H9 (cell line): ENCODE measurements around the gene PCID2. TPM values are rescaled to one million over a fixed set of nuclear protein-coding genes. Genes with fewer than 3 reads are reported as not detected.
A peak's percentile ranks its signal among the peaks of the same experiment; 100 is the strongest.

Experiments
- DNase-seq: peaks from one replicate; pipeline ENCODE4 v3.0.0-alpha.2; 2017
- H2AFZ ChIP-seq: one replicate; pipeline ENCODE4 v1.6.1; 2013; ENCODE audit warnings: mild to moderate bottlenecking, low read length, control low read depth, moderate library complexity
- H2AK5ac ChIP-seq: 2 replicates; pipeline ENCODE4 v1.6.1; 2013; ENCODE audit warnings: low read length, control low read depth, mixed read lengths; ENCODE audit not compliant: insufficient read length
- H2BK120ac ChIP-seq: one replicate; pipeline ENCODE4 v1.6.1; 2013; ENCODE audit warnings: low read depth, mild to moderate bottlenecking, low read length, control low read depth, inconsistent platforms; ENCODE audit not compliant: poor library complexity, severe bottlenecking
- H2BK12ac ChIP-seq: 2 replicates; pipeline ENCODE4 v1.6.1; 2013; ENCODE audit warnings: low read length, control low read depth, mixed read lengths, low read depth; ENCODE audit not compliant: insufficient read length
- H2BK15ac ChIP-seq: 2 replicates; pipeline ENCODE4 v1.6.1; 2013; ENCODE audit warnings: low read depth, low read length, control low read depth
- H2BK20ac ChIP-seq: one replicate; pipeline ENCODE4 v1.6.1; 2013; ENCODE audit warnings: low read depth, mild to moderate bottlenecking, low read length, control low read depth, inconsistent platforms; ENCODE audit not compliant: poor library complexity, severe bottlenecking
- H2BK5ac ChIP-seq: 2 replicates; pipeline ENCODE4 v1.6.1; 2013; ENCODE audit warnings: low read length, control low read depth, mixed read lengths; ENCODE audit not compliant: insufficient read length
- H3K14ac ChIP-seq: 2 replicates; pipeline ENCODE4 v1.6.1; 2013; ENCODE audit warnings: low read length, control low read depth; ENCODE audit not compliant: insufficient read depth
- H3K18ac ChIP-seq: 2 replicates; pipeline ENCODE4 v1.6.1; 2013; ENCODE audit warnings: low read depth, mild to moderate bottlenecking, mixed read lengths, low read length, control low read depth; ENCODE audit not compliant: insufficient read length
- H3K23ac ChIP-seq: 2 replicates; pipeline ENCODE4 v1.6.1; 2013; ENCODE audit warnings: low read length, control low read depth, mixed read lengths, low read depth; ENCODE audit not compliant: insufficient read length
- H3K23me2 ChIP-seq: 2 replicates; pipeline ENCODE4 v1.6.1; 2013; ENCODE audit warnings: low read depth, mild to moderate bottlenecking, mixed read lengths, low read length, control low read depth; ENCODE audit not compliant: insufficient read length, poor library complexity, severe bottlenecking
- H3K27ac ChIP-seq: 2 replicates; pipeline ENCODE4 v1.5.1; 2013; ENCODE audit warnings: low read length, control low read depth, mixed read lengths, low read depth; ENCODE audit not compliant: insufficient read length
- H3K27me3 ChIP-seq: 2 replicates; pipeline ENCODE4 v1.6.1; 2013; ENCODE audit warnings: low read length, control low read depth, inconsistent platforms; ENCODE audit not compliant: insufficient read depth
- H3K4ac ChIP-seq: 2 replicates; pipeline ENCODE4 v1.6.1; 2013; ENCODE audit warnings: low read depth, mild to moderate bottlenecking, control low read depth, inconsistent platforms, low read length, moderate library complexity
- H3K4me1 ChIP-seq: 2 replicates; pipeline ENCODE4 v1.6.1; 2013; ENCODE audit warnings: low read length, control low read depth, inconsistent platforms; ENCODE audit not compliant: insufficient read depth
- H3K4me2 ChIP-seq: 2 replicates; pipeline ENCODE4 v1.6.1; 2013; ENCODE audit warnings: low read length, control low read depth, mixed read lengths; ENCODE audit not compliant: insufficient read length, insufficient read depth
- H3K56ac ChIP-seq: 2 replicates; pipeline ENCODE4 v1.6.1; 2013; ENCODE audit warnings: low read depth, mild to moderate bottlenecking, mixed read lengths, low read length, control low read depth; ENCODE audit not compliant: insufficient read length
- H3K79me1 ChIP-seq: 2 replicates; pipeline ENCODE4 v1.6.1; 2013; ENCODE audit warnings: low read depth, mild to moderate bottlenecking, moderate library complexity, low read length, control low read depth, inconsistent platforms; ENCODE audit not compliant: insufficient read depth, poor library complexity, severe bottlenecking
- H3K79me2 ChIP-seq: 2 replicates; pipeline ENCODE4 v1.6.1; 2013; ENCODE audit warnings: low read length, control low read depth, inconsistent platforms; ENCODE audit not compliant: insufficient read depth
- H3K9ac ChIP-seq: 2 replicates; pipeline ENCODE4 v1.6.1; 2013; ENCODE audit warnings: low read length, control low read depth, mixed read lengths; ENCODE audit not compliant: insufficient read length; ENCODE audit errors: extremely low read depth
- H3K9me3 ChIP-seq: one replicate; pipeline ENCODE4 v1.6.1; 2013; ENCODE audit warnings: low read depth, low read length, inconsistent platforms; ENCODE audit not compliant: control insufficient read depth
- H3T11ph ChIP-seq: one replicate; pipeline ENCODE4 v1.6.1; 2013; ENCODE audit warnings: mild to moderate bottlenecking, low read length, control low read depth, inconsistent platforms
- H4K20me1 ChIP-seq: one replicate; pipeline ENCODE4 v1.6.1; 2013; ENCODE audit not compliant: control insufficient read depth, insufficient read length, insufficient read depth
- H4K5ac ChIP-seq: 2 replicates; pipeline ENCODE4 v1.6.1; 2013; ENCODE audit warnings: low read depth, mild to moderate bottlenecking, mixed read lengths, low read length, control low read depth; ENCODE audit not compliant: insufficient read length
- H4K8ac ChIP-seq: replicated peaks from 2 replicates; pipeline ENCODE4 v1.6.1; 2013; ENCODE audit warnings: low read length, control low read depth, mixed read lengths, low read depth; ENCODE audit not compliant: insufficient read length
- H4K91ac ChIP-seq: 2 replicates; pipeline ENCODE4 v1.6.1; 2013; ENCODE audit warnings: low read depth, mild to moderate bottlenecking, moderate library complexity, mixed read lengths, low read length, control low read depth; ENCODE audit not compliant: insufficient read length
- H3K27ac Mint-ChIP-seq, 3 experiments: 2 replicates in 2 of 3; 3 replicates in 1 of 3; pipeline ENCODE4 v1.8.0; 2020 to 2021; ENCODE audit warnings: mixed read lengths in 3 of 3, mild to moderate bottlenecking in 1 of 3, moderate library complexity in 1 of 3
- H3K27me3 Mint-ChIP-seq: 2 replicates; pipeline ENCODE4 v1.8.0; 2021; ENCODE audit warnings: low read depth, mild to moderate bottlenecking, moderate library complexity, mixed read lengths
- H3K36me3 Mint-ChIP-seq, 3 experiments: 2 replicates in 2 of 3; 3 replicates in 1 of 3; pipeline ENCODE4 v1.8.0; 2020 to 2021; ENCODE audit warnings: low read depth in 3 of 3, mixed read lengths in 3 of 3; ENCODE audit not compliant: insufficient read depth in 1 of 3
- H3K4me1 Mint-ChIP-seq, 2 experiments: 2 replicates each; pipeline ENCODE4 v1.8.0; 2020; ENCODE audit warnings: mixed read lengths in 2 of 2
- H3K4me3 Mint-ChIP-seq, 2 experiments: 2 replicates in 1 of 2; 3 replicates in 1 of 2; pipeline ENCODE4 v1.8.0; 2020 to 2021; ENCODE audit warnings: mild to moderate bottlenecking in 2 of 2, mixed read lengths in 2 of 2, moderate library complexity in 1 of 2
- H3K9me3 Mint-ChIP-seq, 2 experiments: 2 replicates in 1 of 2; 3 replicates in 1 of 2; pipeline ENCODE4 v1.8.0; 2020; ENCODE audit warnings: mild to moderate bottlenecking in 2 of 2, mixed read lengths in 2 of 2, moderate library complexity in 1 of 2
- CTCF ChIP-seq: fragments of 200-600 bp; sonication (generic); conservative IDR thresholded peaks from 3 replicates; pipeline ENCODE4 v1.8.0; 2021; ENCODE audit warnings: antibody characterized with exemption, mild to moderate bottlenecking
- WGBS: extraction: QIAGEN DNeasy Blood & Tissue Kit; methylation state at CpG from one replicate; pipeline ENCODE4 v1.1.7; 2013; ENCODE audit warnings: missing lambda C conversion rate, low lambda C conversion rate, mixed read lengths; ENCODE audit not compliant: insufficient read length; ENCODE audit errors: extremely low coverage; 5-methylcytosine and 5-hydroxymethylcytosine counted together
- total RNA-seq: library from RNA; stranded (reverse); gene quantifications from 2 replicates; pipeline ENCODE4 v1.2.1, GENCODE V29; 2021

The PCID2 gene
- total RNA-seq, 1 experiment from 2014 or later: 66.0 TPM

- H3K27me3 Mint-ChIP-seq: peaks cover 31% of the 10 kb centered on the region
- H3K4me3 Mint-ChIP-seq: peak overlapping the region; percentile 31 to 78; a peak in 4 of 5 replicates
- no peak overlapping the region for H4K5ac ChIP-seq
- H3K4me1 Mint-ChIP-seq: peaks cover 24 to 27% of the 10 kb centered on the region in 2 experiments
- peaks cover 12% of the 10 kb centered on the region for H3K23me2 ChIP-seq
- no peak overlapping the region for H2BK20ac ChIP-seq
- no peaks in the 10 kb centered on the region for H3K9me3 ChIP-seq
- no peak overlapping the region for H3K4ac ChIP-seq
- no peak overlapping the region for H3K56ac ChIP-seq
- no peaks in the 10 kb centered on the region for H4K20me1 ChIP-seq
- no peak overlapping the region for H3K9ac ChIP-seq
- peak; percentile 28 for DNase-seq
- TF ChIP-seq CTCF: no peak
- peaks cover 0 to 4% of the 10 kb centered on the region in 2 experiments; a peak in 3 of 5 replicates for H3K9me3 Mint-ChIP-seq
- no peak overlapping the region for H2BK5ac ChIP-seq
- H3K27ac ChIP-seq: no peak overlapping the region
- no peak overlapping the region for H2AK5ac ChIP-seq
- no peak overlapping the region for H4K91ac ChIP-seq
- H4K8ac ChIP-seq: no peak overlapping the region
- no peak overlapping the region for H3K27ac Mint-ChIP-seq
- H2BK12ac ChIP-seq: no peak overlapping the region
- no peaks in the 10 kb centered on the region for H3K79me2 ChIP-seq
- H3K27me3 ChIP-seq: no peaks in the 10 kb centered on the region; the same call in 1 of the 2 replicates
- no peaks in the 10 kb centered on the region for H3K4me1 ChIP-seq
- no peak overlapping the region for H3K14ac ChIP-seq
- no peak overlapping the region for H2BK120ac ChIP-seq
- H3K36me3 Mint-ChIP-seq: peaks cover 0 to 4% (median 0%) of the 10 kb centered on the region in 3 experiments; a peak in 3 of 7 replicates
- H3K79me1 ChIP-seq: no peaks in the 10 kb centered on the region
- H3T11ph ChIP-seq: no peak overlapping the region
- WGBS: no CpG with 5 or more reads among the region's 28 CpGs
- peak overlapping the region; percentile 45 for H3K4me2 ChIP-seq
- H2BK15ac ChIP-seq: no peak overlapping the region
- H2AFZ ChIP-seq: no peak overlapping the region
- H3K23ac ChIP-seq: no peak overlapping the region
- no peak overlapping the region for H3K18ac ChIP-seq
Measured at GRCh38 chr13:113151745-113152690, 56.5 kb downstream of the PCID2 start.
